Measurements from ENCODE around the gene SOCS4. TPM values are rescaled to one million over a fixed set of nuclear protein-coding genes. Genes with fewer than 3 reads are reported as not detected.

The SOCS4 gene
- total and polyA plus RNA-seq, 2 of the 13 experiments (the other 11 are each of a cell fraction or from before 2014, with no cell fraction given), result 4.0 to 10.0 TPM

GRCh38 chr14:55092341-55092740, 65.3 kb downstream of the SOCS4 start:
- Histone ChIP-seq H3K79me2 (ENCODE audit: insufficient read depth, low read length) (no peaks in the 10 kb centered on the region), H3K4me2 (ENCODE audit: low read depth, low read length) (no peak overlapping the region), H2AFZ (ENCODE audit: low read length) (no peak overlapping the region), H3K36me3 (replicated peaks in 1 of 2; ENCODE audit: control insufficient read depth in 1 of 2, insufficient read depth in 2 of 2, low read length in 2 of 2) (no peaks in the 10 kb centered on the region), H3K9me3 (ENCODE audit: low read length) (no peaks in the 10 kb centered on the region), H3K4me3 (replicated peaks in 1 of 3; ENCODE audit: insufficient read depth in 1 of 3, low read depth in 2 of 3, low read length in 3 of 3) (no peak overlapping the region), H3K9ac (ENCODE audit: insufficient read depth, low read depth, low read length) (no peak overlapping the region), H4K20me1 (ENCODE audit: insufficient read depth, low read length) (no peaks in the 10 kb centered on the region), H3K4me1 (ENCODE audit: insufficient read depth, low read length) (0 out of 2 replicates have a peak, but pooled peaks cover 4% of the 10 kb centered on the region), H3K27me3 (ENCODE audit: control insufficient read depth in 1 of 2, insufficient read depth in 2 of 2, low read length in 2 of 2) (no peaks in the 10 kb centered on the region), H3K27ac (ENCODE audit: extremely low read length, insufficient read depth, low read length) (no peak overlapping the region)
- 94% methylated on average over 4 of the region's 4 CpGs for WGBS (ENCODE audit: low lambda C conversion rate)
- in situ Hi-C loops (cut with HindIII; ENCODE audit: extremely low pct_ligation_motif_present, low pct_unique_long_range_greater_than_20kb), result loop anchor here (5.0 kb wide), 1 partner anchor 65 kb away; no protein-coding TSS in a partner anchor
- ATAC-seq (no peak), DNase-seq (ENCODE audit: low spot score) (no peak), FAIRE-seq (no peak)
- CTCF ChIA-PET (ENCODE audit: low intra/inter-chr PET ratio, low total read pairs), result no interaction called here
- intact Hi-C loops (cut with micrococcal nuclease; ENCODE audit: unreplicated experiment), result no loop called here
- BruUV-seq (replicated peaks), result no TSS peak
- POLR2A ChIA-PET, result interaction anchor here (1.3 kb wide), 1 partner anchor 41 kb away, joined by 4 read pairs; the partner anchor contains the start of gene MAPK1IP1L
- TF ChIP-seq SNRNP70 (IDR thresholded peaks at IDR 0.05; ENCODE audit: low read depth, low read length) (no peak), ZNF737 (CRISPR knock-in tag; IDR thresholded peaks at IDR 0.05; ENCODE audit: borderline replicate concordance) (no peak), ZFP91 (CRISPR knock-in tag; IDR thresholded peaks at IDR 0.05; ENCODE audit: borderline replicate concordance) (no peak), KAT7 (CRISPR knock-in tag; IDR thresholded peaks at IDR 0.05; ENCODE audit: borderline replicate concordance) (no peak), ZNF570 (CRISPR knock-in tag; IDR thresholded peaks at IDR 0.05; ENCODE audit: borderline replicate concordance) (no peak), CCAR2 (optimal IDR thresholded peaks at IDR 0.05; ENCODE audit: low read depth, low read length) (no peak), ZNF782 (CRISPR knock-in tag; IDR thresholded peaks at IDR 0.05; ENCODE audit: borderline replicate concordance) (no peak), SP2 (CRISPR knock-in tag; IDR thresholded peaks at IDR 0.05) (no peak)
- TF ChIP-seq, protein P1, sequence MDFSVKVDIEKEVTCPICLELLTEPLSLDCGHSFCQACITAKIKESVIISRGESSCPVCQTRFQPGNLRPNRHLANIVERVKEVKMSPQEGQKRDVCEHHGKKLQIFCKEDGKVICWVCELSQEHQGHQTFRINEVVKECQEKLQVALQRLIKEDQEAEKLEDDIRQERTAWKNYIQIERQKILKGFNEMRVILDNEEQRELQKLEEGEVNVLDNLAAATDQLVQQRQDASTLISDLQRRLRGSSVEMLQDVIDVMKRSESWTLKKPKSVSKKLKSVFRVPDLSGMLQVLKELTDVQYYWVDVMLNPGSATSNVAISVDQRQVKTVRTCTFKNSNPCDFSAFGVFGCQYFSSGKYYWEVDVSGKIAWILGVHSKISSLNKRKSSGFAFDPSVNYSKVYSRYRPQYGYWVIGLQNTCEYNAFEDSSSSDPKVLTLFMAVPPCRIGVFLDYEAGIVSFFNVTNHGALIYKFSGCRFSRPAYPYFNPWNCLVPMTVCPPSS (IDR thresholded peaks at IDR 0.05), result no peak
- TF ChIP-seq, protein P2, sequence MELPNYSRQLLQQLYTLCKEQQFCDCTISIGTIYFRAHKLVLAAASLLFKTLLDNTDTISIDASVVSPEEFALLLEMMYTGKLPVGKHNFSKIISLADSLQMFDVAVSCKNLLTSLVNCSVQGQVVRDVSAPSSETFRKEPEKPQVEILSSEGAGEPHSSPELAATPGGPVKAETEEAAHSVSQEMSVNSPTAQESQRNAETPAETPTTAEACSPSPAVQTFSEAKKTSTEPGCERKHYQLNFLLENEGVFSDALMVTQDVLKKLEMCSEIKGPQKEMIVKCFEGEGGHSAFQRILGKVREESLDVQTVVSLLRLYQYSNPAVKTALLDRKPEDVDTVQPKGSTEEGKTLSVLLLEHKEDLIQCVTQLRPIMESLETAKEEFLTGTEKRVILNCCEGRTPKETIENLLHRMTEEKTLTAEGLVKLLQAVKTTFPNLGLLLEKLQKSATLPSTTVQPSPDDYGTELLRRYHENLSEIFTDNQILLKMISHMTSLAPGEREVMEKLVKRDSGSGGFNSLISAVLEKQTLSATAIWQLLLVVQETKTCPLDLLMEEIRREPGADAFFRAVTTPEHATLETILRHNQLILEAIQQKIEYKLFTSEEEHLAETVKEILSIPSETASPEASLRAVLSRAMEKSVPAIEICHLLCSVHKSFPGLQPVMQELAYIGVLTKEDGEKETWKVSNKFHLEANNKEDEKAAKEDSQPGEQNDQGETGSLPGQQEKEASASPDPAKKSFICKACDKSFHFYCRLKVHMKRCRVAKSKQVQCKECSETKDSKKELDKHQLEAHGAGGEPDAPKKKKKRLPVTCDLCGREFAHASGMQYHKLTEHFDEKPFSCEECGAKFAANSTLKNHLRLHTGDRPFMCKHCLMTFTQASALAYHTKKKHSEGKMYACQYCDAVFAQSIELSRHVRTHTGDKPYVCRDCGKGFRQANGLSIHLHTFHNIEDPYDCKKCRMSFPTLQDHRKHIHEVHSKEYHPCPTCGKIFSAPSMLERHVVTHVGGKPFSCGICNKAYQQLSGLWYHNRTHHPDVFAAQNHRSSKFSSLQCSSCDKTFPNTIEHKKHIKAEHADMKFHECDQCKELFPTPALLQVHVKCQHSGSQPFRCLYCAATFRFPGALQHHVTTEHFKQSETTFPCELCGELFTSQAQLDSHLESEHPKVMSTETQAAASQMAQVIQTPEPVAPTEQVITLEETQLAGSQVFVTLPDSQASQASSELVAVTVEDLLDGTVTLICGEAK (IDR thresholded peaks at IDR 0.05), result no peak
- TF ChIP-seq, protein P2 (CRISPR knock-in tag; IDR thresholded peaks at IDR 0.05), result no peak
